Effector CD8-positive, alpha-beta T cell (primary cell): ENCODE data around the gene TTC4.
A peak's percentile ranks its signal among the peaks of the same experiment; 100 is the strongest.
"Not testable (repeated sequence)": the region's sequence is repeated elsewhere in the genome, so short reads cannot be mapped to it uniquely, and the experiment has no call there.

ENCODE experiments used
- DNase-seq: peaks from one replicate; lab custom pipeline; 2025; lab: John Stamatoyannopoulos, UW

TTC4 gene

DNA sequence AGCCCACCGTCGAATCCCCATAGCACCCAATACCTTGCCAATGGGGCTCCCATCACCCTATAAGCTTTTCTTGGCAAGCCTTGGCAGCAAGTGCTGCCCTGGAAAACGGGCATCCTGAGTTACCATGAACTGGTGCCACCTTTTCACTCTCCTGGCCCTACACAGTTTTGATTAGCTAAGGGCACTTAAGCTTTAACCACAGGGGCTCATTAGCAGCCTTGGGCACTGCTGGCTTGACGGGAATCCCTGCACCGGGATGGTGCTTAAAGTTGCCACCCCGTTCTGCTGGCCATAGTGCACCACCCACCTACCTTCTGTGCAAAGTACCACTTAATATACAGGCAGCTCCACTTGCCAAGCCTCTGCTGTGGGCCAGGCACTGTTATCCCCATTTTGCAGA, 34.9 kb downstream of the TTC4 start:
- DNase-seq, result no peak

DNA sequence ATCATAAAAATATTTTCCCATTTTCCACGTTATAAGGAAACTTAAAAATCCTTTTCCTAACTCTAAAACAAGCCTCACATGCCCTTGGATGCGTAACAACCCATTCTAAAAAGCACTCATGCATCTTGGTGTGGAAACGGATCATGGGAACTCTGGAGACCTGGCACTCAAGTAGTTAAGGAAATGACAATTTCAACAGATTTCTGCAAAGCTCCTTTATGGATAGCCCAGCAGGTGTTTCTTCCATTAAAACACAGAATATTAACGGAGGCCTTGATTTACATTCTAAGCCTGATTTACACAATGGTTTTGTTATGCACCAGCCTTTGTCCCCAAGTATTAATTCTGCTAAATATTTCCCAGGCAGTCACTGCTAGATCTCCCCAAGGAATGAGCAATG, 35.8 kb downstream of the TTC4 start:
- DNase-seq, result no peak

DNA sequence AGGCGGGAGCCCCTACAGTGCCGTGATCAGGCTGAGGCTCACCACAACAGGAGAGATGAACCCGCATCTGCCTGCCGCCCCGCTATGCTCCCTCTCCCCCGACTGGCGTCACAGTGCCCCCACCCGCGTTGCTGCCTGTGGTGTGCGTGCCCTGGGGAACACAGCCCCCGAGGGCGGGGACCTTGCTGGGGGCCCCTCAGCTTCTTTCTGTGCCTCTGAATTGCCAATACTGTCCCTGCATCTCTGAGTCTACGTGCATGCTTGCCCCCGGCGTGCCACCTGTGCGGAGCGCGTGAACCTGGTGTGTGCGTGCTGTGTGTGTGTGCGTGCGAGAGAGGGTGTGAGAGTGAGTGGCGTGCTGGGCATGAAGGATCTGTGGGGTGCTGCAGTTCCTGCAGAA, 38.4 kb downstream of the TTC4 start:
- no peak for DNase-seq

DNA sequence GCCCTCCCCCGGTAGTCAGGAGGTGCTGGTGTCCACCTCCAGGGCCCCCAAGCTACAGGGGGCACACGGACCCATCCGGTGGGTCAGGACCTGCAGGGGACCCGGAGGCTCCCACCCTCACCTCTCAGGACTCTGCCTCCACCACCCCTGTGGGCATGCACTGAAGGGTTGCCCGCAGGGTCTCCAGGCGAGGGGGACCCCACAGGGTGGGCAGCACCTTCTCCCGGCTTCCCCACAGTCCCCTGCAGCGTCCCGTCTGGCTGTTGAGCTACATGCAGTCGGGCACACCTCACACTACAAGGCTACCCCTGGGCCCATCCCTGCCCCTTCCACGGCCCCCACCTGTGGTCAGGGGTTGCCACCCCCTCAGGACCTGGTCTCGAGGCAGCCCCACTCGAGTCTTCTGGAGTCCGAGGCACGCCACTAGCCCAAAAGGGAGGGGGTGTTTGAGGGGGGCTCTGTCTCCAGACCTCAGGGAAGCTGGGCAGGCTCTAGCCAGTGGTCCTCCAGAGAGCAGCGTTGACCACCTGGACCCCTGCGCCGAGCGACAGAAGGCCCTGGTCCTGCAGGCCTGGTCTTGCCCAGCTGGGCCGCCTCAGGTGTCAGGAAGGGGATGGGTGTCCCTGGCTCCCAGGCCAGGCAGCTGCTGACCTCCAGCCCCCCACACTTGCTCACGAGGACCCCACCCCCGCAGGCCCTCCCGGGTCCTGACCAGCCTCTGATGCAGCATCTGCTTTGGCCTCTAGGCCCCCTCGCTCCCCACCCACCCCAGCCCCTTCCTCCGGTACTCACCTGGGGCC, 39.0 kb downstream of the TTC4 start:
- DNase-seq, result no peak

DNA sequence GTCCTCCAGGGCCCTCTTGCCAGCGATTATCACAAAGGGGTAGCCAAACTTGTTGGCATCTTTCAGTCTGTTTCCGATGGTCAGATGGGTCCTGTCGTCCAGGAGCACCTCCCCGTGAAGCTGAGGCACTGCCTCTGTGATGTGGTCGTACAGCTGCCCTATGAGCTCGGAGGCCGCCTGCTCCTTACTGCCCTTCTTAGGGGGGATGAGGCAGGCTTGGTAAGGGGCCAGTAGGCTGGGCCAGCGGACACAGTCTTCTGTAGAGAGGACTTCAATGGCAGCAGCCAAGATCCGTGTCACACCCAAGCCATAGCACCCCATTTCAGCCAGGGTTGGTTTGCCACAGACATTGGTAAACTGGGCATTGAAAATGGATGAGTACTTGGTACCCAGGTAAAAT, 42.2 kb downstream of the TTC4 start:
- DNase-seq, result no peak

DNA sequence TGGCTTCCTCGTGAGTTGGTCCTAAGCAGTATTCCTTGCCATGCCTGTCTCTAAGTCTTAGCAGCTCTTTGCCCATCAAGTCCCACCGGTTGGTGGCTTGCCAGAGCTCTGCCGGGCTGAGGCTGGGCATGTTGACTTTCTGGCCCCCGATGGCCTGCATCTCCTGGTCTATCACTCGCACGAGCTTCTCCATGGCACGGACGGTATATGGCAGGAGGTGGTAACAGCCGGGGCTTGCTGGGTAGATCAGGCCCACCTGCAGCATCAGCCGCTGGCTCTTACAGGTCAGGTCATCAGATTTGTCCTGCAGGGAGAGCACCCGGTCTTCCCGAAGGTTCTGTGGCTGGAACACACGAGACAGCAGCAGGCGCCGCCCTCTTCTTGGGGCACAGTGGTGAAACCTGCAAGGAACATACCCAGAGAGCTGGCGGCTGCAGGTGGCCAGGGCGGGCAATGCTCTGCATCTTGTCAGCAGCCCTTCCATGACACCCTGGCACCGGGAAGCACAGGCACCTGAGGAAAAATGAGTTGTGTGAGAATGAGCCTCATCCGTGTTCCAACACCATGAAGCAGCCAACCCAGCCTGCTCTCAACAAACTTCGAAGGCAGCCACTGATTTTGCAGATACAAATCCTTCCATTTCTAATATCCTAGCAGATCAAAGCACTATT, 43.2 kb downstream of the TTC4 start:
- no peak for DNase-seq

DNA sequence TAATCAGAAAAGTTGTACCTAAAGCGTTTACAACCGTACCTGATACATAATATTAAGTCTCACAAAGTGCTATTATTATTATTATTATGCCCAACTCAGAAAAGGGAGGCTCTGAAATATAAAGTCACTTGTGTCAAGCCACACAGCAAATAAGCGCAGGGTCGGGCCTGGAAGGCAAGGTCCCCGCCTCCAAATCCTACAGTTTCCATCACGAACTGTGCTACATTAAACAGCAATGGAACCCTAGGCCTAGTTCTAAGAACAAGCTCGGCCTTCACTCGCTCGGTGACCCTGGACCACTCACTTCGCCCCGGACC, 48.1 kb downstream of the TTC4 start:
- DNase-seq, result no peak

DNA sequence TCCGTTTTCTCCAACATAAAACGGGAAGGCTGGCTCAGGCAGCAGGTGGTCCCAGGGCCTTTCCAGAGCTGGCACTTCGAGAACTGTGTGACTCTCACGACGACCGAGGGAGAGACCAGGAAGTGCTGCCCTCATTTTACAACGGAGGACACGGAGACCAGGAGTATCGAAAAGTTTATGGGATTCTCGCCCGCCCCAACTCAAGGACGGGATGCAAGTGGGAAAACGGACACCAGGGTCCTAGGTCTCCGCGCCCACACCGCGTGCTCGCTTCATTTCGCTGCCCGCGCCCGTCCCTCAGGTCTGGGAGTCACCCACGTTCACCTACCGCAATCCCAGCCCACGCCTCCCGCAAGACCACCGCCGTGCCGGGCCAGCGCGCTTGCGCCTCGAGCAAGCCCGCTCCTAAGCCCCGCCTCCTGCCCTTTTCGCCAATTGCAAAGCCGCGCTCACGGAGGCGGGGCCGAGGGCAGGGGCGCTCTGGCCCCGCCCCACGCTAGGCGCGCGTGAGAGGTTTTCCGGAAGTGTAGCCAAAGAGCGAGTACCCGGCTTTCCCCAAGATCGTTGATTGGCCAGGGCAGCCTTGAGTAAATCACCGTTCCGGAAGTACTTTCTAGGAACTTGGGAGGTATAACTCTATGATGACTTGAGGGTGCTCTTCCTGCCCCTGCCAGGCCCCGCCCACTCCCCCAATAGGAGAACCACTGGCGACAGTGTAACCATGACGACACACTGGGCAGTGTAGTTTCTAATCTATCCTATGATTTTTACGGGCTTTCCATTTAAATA, 48.7 kb downstream of the TTC4 start, which contains the start of gene PARS2:
PARS2 (minus strand) TSS at position 391 of the 789 bp plus-strand sequence. CDS start 5,362 bp downstream, outside the sequence.
- DNase-seq, result peak; percentile 97

DNA sequence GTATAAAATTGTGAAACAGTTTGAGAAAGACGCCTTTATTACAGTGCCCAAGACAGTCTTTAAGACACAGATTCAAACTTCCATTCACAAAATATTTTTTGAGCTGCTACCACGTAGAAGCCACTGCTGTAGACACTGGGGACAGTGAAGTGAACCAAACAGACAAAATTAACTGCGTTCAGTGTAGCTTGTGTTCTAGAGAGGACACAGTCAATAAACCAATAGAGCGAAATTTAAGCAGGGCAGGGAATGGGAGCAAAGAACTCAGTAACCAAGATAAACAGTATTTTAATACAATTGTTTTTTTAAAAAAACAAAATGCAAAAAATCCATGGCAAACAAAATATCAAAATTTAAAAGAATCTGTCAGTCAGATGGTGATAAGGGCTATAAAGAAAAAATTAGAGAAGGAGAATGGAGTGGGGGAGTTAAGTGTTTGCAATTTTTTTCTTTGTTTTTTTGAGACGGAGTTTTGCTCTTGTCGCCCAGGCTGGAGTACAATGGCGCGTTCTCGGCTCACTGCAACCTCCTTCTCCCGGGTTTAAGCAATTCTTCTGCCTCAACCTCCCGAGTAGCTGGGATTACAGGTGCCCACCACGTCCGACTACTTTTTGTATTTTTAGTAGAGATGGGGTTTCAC, 49.4 kb downstream of the TTC4 start:
- no peak for DNase-seq

DNA sequence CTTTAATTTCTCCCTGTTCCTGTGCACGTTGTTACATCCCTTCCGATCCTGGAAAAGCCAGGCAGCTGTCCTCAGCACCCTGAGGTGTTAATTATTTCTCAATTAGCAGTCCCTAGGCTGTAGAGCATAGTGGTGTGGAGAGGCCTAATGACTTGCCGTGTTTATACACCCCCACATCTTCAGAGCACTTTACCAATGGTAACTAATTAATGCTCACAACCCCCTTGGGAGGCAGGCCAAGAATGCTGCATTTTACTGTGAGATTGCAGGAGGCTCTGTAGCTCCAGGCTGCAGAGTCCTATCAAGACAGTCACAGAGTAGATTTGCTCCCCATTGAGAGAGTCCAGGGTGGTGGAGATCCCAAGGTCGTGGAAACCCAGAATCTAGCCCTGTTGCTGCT, 51.1 kb downstream of the TTC4 start:
- no peak for DNase-seq

DNA sequence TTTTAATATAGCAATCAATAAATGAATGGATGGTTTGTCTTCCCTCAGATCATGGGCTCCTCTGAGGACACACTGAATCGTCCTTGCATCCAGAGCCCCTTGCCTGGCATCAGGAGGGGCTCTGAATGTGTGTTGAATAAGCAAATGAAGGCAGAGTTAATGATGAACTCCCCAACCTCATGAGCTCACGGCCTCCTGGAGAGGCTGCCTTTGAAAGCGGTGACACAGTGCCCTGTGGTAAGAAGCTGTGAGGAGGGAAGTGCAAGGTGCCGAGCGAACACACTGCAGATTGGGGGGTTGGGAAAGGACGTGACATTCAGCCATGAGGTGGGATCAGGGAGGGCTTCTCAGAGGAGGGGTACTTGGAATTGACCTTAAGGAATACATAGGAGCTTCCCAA, 51.9 kb downstream of the TTC4 start:
- DNase-seq, result no peak

DNA sequence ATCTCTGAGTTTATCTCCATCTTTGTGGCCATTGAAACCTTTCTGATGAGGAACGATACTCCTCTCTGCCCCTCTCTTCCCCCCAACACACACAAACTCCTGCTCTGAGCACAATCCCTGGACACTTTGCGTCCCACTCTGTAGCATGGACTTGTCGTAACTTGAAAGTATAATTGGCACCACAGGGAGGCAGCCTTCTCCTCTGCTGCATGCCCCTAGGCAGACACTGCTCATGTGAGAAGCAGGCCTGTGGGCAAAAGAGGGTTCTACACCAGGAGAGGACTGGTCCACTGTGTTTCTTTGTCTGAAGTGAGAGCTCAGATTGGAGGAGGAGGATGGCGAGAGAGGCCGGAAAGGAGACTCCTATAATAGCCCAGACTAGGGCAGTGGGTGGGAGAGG, 52.4 kb downstream of the TTC4 start:
- no peak for DNase-seq

DNA sequence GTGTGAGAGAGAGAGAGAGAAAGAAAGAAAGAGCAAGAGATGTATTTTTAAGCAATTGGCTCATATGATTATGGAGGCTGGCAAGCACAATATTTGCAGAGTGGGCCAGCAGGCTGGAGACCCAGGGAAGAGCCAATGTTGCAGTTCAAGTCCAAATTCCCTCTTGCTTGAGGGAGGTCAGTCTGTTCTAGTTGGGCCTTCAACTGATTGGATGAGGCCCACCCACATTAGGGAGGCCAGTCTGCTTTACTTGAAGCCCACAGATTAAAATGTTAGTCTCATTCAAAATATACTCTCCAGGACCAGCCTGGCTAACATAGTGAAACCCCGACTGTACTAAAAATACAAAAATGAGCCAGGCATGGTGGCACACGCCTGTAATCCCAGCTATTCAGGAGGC, 57.3 kb downstream of the TTC4 start:
- no peak for DNase-seq

DNA sequence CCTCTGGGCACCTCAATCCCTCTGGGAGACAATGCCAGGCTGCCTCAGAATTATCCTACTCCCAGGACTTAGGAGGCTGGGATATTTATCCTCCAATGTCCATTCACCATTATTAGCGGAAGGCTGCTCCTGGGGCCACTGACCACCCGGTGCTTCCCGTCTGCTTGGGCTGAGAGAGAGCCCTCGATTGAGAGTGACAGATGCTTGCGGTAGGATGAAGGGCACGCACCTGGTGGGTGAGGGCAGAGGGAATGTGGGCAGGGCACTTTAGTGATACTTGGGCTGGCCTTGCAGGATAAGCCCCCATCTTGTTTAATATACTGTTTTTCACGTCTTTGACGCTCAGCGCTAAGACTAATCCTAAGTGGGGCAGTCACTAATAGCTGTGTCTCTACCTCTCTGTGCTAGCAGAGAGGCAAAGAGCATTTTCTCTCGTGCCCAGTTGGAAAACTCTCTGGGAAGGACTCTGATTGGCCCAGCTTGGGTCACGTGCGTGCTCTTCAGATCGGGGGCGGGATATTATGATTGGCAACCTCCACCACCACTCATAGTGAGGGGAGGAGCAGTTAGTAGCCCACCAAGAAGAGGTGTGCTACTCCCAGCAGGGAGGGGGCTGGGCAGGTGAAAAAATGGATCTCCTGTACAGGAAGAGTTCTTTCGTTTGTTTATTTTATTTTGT, 59.3 kb downstream of the TTC4 start:
- DNase-seq, result no peak

DNA sequence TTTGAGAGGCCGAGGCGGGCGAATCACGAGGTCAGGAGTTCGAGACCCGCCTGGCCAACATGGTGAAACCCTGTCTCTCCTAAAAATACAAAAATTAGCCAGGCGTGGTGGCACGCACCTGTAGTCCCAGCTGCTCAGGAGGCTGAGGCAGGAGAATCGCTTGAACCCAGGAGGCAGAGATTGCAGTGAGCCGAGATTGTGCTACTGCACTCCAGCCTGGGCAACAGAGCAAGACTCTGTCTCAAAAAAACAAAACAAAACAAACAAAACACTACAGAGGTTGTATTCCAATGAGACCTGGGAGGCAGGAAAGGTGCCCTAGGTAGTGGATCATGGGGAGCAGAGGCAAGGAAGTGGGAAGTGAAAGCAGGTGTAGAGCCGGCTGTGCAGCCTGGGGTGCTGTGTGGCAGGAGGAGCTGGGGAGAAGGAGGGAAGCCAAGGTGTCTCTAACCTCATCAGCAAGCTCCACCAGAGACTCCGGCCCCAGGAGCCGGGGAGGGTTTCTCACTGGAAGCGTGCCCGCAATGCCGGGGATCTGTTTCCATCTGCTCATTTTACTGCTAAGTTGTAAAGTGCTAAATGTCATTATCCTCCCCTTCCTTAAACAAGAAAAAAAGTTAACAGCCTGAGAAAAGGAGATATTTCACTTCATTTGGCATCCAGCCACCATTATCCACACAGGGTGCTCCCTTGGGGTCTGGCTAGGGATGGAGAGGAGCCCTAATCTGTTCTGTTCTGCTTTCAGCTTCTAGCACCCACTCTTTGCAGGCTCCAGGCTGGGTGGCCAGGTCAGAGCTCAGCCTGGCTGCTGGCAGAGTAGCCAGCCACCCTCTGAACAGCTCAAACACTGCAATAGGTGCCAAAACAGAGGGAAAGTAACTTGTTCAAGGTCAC, 60.4 kb downstream of the TTC4 start:
- not testable (repeated sequence) for DNase-seq

DNA sequence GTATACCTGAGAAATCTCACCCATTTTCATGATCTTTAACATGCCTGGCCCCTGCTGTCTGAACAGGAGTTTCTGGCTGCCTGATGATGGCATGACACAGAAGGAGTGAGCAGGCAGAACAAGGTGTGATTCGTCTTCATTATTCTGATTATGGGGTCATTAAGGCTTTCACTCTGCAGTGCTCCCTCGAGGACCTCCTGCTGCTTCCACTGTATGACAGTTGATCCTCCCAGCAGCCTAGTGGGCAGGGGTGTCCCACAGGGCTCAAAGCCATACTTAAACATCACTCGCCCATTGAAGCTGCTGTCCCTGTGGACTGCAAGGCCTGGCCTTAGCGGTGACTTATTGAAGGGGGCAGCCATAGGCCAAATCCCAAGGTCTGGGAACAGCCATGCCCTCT, 61.4 kb downstream of the TTC4 start:
- no peak for DNase-seq

DNA sequence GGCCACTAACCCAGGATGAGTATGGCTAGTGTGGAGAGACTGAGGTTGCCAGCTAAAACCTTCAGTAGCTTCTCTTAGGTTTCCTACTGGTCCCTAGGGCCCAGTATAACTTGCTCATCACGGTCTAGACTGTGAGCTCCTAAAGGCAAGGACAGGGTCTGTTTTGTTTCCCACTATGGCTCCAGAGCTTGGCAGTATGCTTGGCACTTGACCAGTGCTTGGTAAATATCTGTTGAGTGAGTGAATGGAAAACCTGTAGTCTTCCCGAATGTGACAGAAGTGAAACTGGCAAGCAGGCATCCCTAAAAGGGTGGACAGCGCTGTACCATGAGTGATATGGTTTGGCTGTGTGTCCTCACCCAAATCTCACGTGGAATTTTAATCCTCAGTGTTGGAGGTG, 61.8 kb downstream of the TTC4 start:
- no peak for DNase-seq

DNA sequence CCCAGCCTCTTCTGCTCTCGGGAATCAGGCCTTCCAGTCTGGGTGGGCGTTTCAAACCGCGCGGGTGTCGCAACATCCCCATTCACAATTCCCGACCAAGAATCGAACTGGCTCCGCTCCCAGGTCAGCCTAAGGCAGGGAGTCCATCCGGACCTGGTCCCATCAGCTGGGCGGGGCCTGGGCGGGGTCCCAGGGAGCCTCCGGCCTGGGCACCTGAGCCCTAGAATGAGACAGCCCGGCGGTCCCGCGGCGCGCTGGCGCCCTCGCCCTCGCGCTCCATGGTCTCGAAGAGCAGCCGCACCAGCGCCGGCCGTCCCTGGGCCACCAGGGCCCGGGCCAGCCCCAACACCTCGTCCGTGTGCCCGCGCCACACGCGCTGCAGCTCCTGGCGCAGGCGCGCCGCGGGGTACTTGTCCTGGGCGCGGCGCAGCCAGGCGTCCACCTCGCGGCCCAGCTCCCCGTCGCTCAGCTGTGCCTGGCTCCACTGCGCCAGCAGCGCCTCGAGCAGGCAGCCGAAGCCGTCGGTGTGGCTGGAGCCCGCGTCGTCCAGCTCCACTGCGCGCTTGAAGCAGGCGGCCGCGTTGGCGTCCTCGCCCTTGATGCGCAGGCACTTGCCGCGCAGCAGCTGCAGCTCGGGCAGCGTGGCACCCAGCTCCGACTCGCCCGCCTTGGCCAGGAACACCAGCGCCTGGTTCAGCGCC, 65.5 kb downstream of the TTC4 start:
- DNase-seq, result no peak

DNA sequence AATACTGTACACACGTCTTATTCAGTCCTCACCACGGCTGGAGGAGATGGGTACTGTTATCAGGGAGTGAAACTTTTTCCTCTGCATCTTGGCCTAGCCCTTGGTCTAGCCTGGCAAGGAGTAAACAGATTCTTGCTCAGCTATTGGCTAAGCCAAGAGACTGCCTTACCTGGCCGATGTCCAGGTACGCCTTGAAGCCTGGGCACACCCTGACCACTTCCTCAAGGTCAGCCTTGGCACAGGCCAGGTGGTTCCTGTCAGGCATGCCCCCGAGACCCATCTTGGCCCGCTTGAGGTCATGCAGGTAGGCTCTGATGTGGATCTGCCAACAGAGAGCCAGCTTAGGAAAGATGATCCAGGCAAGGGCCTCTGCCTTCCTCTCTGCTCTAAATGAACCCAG, 66.5 kb downstream of the TTC4 start:
- DNase-seq, result no peak

DNA sequence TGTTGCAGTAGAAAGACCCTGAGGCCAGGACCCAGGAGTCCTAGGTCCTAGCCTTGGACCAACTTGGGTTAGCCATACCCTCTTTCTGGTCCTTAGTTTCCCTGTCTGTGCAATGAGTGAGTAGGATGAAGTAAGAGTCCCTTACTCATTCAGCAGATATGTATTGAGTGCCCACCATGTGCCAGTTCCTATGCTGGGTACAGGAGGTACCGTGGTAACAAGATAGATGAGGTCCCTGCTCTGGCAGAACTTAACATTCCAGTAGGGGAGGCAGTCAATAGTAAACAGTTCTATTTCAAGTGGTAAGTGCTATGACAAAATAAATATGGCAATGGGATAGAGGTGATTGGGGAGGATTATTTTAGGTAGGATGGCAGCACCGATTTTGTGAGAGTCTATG, 66.9 kb downstream of the TTC4 start:
- no peak for DNase-seq
